SJCRH30 (cell line): Measurements from ENCODE around the gene CYP4Z1. TPM values are rescaled to one million over a fixed set of nuclear protein-coding genes. Genes with fewer than 3 reads are reported as not detected.
"Not testable (repeated sequence)": the region's sequence is repeated elsewhere in the genome, so short reads cannot be mapped to it uniquely, and the experiment has no call there.

Experiments used
- DNase-seq, 2 experiments: peaks; one replicate each; pipeline ENCODE4 v3.0.0-alpha.2; 2015 to 2020
- H3K27ac ChIP-seq: fragments of 250-450 bp; sonication (Bioruptor Pico); 2 replicates; pipeline ENCODE4 v1.5.1; 2020; ENCODE audit warnings: mild to moderate bottlenecking, moderate library complexity
- H3K27me3 ChIP-seq: fragments of 250-450 bp; sonication (Bioruptor Pico); 2 replicates; pipeline ENCODE4 v1.5.1; 2020; ENCODE audit warnings: mild to moderate bottlenecking, moderate library complexity
- H3K36me3 ChIP-seq: fragments of 250-450 bp; sonication (Bioruptor Pico); 2 replicates; pipeline ENCODE4 v1.5.1; 2020; ENCODE audit warnings: mild to moderate bottlenecking, moderate library complexity
- H3K4me1 ChIP-seq: fragments of 250-450 bp; sonication (Bioruptor Pico); 2 replicates; pipeline ENCODE4 v1.5.1; 2020; ENCODE audit warnings: mild to moderate bottlenecking, moderate library complexity
- H3K4me3 ChIP-seq: fragments of 250-450 bp; sonication (Bioruptor Pico); 2 replicates; pipeline ENCODE4 v1.5.1; 2020; ENCODE audit warnings: mild to moderate bottlenecking, moderate library complexity
- H3K9me3 ChIP-seq: fragments of 250-450 bp; sonication (Bioruptor Pico); replicated peaks from 2 replicates; pipeline ENCODE4 v1.5.1; 2020; ENCODE audit warnings: mild to moderate bottlenecking, moderate library complexity
- total RNA-seq: library from RNA; depleted of rRNA; stranded (reverse); fragments of >200 nt; shearing (Covaris generic); gene quantifications from 2 replicates; pipeline ENCODE4 v1.2.3, GENCODE V29; 2014; rRNA removed

CYP4Z1 gene, protein sequence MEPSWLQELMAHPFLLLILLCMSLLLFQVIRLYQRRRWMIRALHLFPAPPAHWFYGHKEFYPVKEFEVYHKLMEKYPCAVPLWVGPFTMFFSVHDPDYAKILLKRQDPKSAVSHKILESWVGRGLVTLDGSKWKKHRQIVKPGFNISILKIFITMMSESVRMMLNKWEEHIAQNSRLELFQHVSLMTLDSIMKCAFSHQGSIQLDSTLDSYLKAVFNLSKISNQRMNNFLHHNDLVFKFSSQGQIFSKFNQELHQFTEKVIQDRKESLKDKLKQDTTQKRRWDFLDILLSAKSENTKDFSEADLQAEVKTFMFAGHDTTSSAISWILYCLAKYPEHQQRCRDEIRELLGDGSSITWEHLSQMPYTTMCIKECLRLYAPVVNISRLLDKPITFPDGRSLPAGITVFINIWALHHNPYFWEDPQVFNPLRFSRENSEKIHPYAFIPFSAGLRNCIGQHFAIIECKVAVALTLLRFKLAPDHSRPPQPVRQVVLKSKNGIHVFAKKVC
- total RNA-seq, result not detected in 2 replicates

DNA sequence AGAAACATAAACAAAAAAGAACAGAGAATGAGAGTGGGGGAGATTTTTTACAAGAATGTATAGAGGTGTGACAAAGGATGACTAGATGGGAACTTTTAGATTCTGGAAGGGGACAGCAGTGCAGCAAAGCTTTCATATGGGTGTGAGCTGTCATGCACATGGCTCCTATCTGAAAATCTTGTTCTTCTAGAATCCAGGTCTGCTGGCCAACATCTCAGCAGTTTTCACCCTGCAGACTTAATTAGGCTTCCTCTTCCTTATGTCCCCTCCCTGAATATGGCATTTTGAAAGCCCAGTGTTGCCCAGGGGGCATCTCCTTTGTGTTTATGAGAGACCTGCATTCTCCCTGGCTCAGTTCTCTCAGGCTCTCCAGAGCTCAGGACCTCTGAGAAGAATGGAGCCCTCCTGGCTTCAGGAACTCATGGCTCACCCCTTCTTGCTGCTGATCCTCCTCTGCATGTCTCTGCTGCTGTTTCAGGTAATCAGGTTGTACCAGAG lies at the start of gene CYP4Z1:
CYP4Z1 (plus strand) TSS at position 135 of the 498 bp plus-strand sequence; CDS start at position 395, 260 bp downstream.
- Histone ChIP-seq H3K4me3 (no peak within 1 kb of the TSS), H3K4me1 (no peaks in the 10 kb centered on the region), H3K27me3 (no peaks in the 10 kb centered on the region), H3K36me3 (no peaks in the 10 kb centered on the region), H3K27ac (no peak within 1 kb of the TSS), H3K9me3 (no peaks in the 10 kb centered on the region)
- no peak for DNase-seq

DNA sequence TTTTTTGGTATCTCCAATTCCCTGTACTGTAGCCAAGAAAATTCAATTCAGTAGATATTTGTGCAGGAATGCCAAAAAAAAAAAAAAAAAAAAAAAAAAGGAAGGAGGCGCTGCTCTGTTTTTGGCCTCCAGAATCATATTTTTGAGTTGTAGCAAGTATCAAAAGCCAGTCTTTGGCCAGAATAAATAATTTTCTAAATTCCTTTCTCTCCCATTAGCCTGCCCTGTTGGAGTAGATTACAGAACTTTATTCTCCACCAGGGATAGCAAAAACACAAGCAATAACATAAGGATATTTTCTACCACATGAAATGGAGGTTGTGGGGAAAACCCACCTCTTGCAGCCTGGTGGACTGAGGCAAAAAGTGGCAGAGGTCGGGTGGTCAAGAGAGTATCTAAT lies 46.0 kb upstream of the CYP4Z1 start:
- Histone ChIP-seq H3K27ac (no peak overlapping the region), H3K36me3 (no peaks in the 10 kb centered on the region), H3K27me3 (peaks cover 3% of the 10 kb centered on the region; the same call in 1 of the 2 replicates), H3K9me3 (no peaks in the 10 kb centered on the region), H3K4me1 (no peaks in the 10 kb centered on the region), H3K4me3 (no peak overlapping the region)
- DNase-seq, result no peak

DNA sequence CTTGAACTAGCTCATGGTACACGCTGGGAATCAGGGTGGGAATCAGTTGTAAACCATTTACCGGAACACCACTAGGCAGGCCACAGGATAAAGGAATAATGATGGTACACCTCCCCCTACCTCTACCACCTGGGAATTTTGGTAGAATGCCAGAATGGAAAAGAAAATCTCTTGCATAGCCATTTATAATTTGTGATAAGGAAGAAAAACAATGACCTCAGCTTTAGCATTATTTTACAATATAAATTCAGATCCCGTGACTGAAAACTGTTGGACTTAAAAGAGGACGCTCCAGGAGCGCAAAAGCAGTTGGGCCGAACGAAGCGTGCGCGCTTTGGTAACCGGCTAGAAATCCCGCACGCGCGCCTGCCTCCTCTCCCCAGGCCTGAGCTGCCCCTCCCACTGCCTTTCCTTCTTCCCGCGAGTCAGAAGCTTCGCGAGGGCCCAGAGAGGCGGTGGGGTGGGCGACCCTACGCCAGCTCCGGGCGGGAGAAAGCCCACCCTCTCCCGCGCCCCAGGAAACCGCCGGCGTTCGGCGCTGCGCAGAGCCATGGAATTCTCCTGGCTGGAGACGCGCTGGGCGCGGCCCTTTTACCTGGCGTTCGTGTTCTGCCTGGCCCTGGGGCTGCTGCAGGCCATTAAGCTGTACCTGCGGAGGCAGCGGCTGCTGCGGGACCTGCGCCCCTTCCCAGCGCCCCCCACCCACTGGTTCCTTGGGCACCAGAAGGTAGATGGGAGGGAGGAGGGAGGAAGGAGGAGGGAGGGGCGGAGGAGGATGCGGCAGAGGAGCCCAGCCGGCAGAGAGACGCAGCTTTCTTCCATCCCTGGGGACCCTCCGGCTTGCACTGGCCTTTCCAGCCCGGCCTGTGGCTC lies 43.5 kb upstream of the CYP4Z1 start, which contains the start of gene CYP4X1:
CYP4X1 (plus strand) TSS at position 402 of the 873 bp plus-strand sequence; CDS start at position 551, 149 bp downstream.
- Histone ChIP-seq H3K27ac (no peak within 1 kb of the TSS), H3K4me3 (no peak within 1 kb of the TSS), H3K4me1 (no peaks in the 10 kb centered on the region), H3K27me3 (peaks cover 3% of the 10 kb centered on the region; the same call in 1 of the 2 replicates), H3K9me3 (no peaks in the 10 kb centered on the region), H3K36me3 (no peaks in the 10 kb centered on the region)
- no peak for DNase-seq

- no peak overlapping the region for H3K4me3 ChIP-seq
- no peak for DNase-seq
- no peaks in the 10 kb centered on the region for H3K4me1 ChIP-seq
- no peak overlapping the region for H3K27ac ChIP-seq
- H3K36me3 ChIP-seq, result no peaks in the 10 kb centered on the region
- peaks cover 3% of the 10 kb centered on the region; the same call in 1 of the 2 replicates for H3K27me3 ChIP-seq
- no peaks in the 10 kb centered on the region for H3K9me3 ChIP-seq
Observed at GRCh38 chr1:47024141-47024801, 42.8 kb upstream of the CYP4Z1 start.

- Histone ChIP-seq H3K36me3 (no peaks in the 10 kb centered on the region), H3K4me1 (peaks cover 7% of the 10 kb centered on the region; the same call in 1 of the 2 replicates), H3K27ac (no peak overlapping the region), H3K4me3 (no peak overlapping the region), H3K9me3 (no peaks in the 10 kb centered on the region), H3K27me3 (no peaks in the 10 kb centered on the region; the same call in 1 of the 2 replicates)
- DNase-seq, result no peak
Observed at GRCh38 chr1:47030170-47030805, 36.7 kb upstream of the CYP4Z1 start.

- Histone ChIP-seq H3K4me1 (peaks cover 7% of the 10 kb centered on the region; the same call in 1 of the 2 replicates), H3K36me3 (no peaks in the 10 kb centered on the region), H3K27me3 (no peaks in the 10 kb centered on the region; the same call in 1 of the 2 replicates), H3K27ac (no peak overlapping the region), H3K4me3 (no peak overlapping the region), H3K9me3 (no peaks in the 10 kb centered on the region)
- peak; percentile 6 to 20 for DNase-seq
Observed at GRCh38 chr1:47031059-47031458, 36.0 kb upstream of the CYP4Z1 start.

DNA sequence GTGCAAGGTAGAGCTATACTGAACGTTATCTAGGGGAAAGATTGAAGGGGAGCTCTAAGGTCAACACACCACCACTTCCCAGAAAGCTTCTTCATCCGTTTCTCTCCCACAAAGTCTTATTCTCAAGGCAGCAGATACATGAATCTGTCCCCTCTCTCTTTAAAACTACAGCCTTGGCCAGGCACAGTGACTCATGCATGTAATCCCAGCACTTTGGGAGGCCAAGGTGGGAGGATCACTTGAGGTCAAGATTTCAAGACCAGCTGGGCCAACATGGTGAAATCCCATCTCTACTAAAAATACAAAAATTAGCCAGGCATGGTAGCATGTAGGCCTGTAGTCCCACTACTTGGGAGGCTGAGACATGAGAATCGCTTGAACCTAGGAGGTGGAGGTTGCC lies 35.4 kb upstream of the CYP4Z1 start:
- H3K9me3 ChIP-seq, result no peaks in the 10 kb centered on the region
- H3K27ac ChIP-seq, result no peak overlapping the region
- H3K36me3 ChIP-seq, result no peaks in the 10 kb centered on the region
- H3K4me1 ChIP-seq, result peaks cover 7% of the 10 kb centered on the region; the same call in 1 of the 2 replicates
- no peak overlapping the region for H3K4me3 ChIP-seq
- no peak for DNase-seq
- no peaks in the 10 kb centered on the region; the same call in 1 of the 2 replicates for H3K27me3 ChIP-seq

DNA sequence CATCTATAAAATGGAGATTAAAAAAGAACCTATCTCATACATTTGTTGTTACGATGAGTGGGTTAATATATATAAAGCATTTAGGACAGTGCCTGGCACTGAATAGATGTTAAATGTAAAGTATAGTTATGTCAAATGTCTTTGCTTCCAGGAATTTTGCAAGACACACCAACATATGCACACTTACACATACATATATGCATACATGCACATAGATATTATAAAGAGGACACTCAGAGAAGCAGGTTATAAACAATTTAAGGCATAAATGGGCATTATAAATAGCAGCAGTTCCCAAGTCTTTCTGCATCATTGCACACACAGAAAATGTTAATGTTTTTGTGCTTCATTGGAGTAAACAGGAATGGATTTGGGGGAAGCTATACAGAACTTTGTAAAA lies 30.3 kb upstream of the CYP4Z1 start:
- no peaks in the 10 kb centered on the region; the same call in 1 of the 2 replicates for H3K4me1 ChIP-seq
- no peaks in the 10 kb centered on the region for H3K36me3 ChIP-seq
- DNase-seq, result no peak
- no peak overlapping the region for H3K27ac ChIP-seq
- no peaks in the 10 kb centered on the region; the same call in 1 of the 2 replicates for H3K27me3 ChIP-seq
- no peak overlapping the region for H3K4me3 ChIP-seq
- H3K9me3 ChIP-seq, result no peaks in the 10 kb centered on the region

- H3K36me3 ChIP-seq, result no peaks in the 10 kb centered on the region
- H3K4me3 ChIP-seq, result no peak overlapping the region
- H3K27ac ChIP-seq, result no peak overlapping the region
- H3K27me3 ChIP-seq, result no peaks in the 10 kb centered on the region
- no peak for DNase-seq
- no peaks in the 10 kb centered on the region for H3K4me1 ChIP-seq
- no peaks in the 10 kb centered on the region; the same call in 1 of the 2 replicates for H3K9me3 ChIP-seq
Observed at GRCh38 chr1:47059376-47059775, 7.7 kb upstream of the CYP4Z1 start.

DNA sequence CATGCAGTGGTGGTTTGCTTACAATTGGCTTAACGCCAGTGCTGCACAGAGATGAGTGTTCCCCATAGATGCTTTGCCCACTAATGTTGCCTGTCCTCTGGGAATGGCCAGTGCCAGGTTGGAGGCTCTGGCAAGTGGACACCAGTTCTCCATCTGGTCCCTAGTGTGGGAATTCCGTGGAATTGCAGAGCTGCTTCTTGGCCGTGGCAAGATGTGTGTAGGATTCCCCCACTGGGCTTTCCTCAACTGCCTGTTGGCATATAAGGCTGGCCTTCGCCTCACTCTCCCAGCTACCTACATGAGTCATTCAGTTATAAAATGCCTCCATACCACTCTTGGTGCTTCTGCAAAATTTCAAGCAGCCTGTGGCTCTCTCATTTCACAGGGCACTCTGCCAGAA lies 2.0 kb downstream of the CYP4Z1 start:
- not testable (repeated sequence) for H3K27me3 ChIP-seq, DNase-seq, H3K4me3 ChIP-seq, H3K36me3 ChIP-seq, H3K4me1 ChIP-seq, H3K27ac ChIP-seq, H3K9me3 ChIP-seq

DNA sequence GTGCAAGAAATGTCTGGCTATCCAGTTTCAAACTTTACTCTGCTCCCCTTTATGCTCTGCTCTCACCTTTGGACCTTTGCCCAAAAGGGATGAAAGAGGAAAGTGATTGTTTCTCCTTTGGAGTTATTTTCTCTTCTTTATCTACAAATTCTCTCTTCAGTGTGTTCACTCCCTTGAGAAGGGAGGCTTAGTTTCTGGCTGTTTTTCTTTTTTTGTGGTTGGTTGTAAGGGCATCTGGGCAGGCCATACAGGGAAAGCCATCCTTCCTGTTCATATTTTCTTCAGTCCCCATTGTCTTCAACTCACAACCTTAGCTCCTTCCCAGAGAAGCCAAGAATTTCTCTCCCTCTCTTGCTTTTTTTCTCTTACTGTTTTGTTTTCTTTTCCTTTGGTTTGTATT lies 2.5 kb downstream of the CYP4Z1 start:
- not testable (repeated sequence) for H3K27ac ChIP-seq, H3K27me3 ChIP-seq, H3K4me1 ChIP-seq, H3K36me3 ChIP-seq, H3K4me3 ChIP-seq, DNase-seq, H3K9me3 ChIP-seq

DNA sequence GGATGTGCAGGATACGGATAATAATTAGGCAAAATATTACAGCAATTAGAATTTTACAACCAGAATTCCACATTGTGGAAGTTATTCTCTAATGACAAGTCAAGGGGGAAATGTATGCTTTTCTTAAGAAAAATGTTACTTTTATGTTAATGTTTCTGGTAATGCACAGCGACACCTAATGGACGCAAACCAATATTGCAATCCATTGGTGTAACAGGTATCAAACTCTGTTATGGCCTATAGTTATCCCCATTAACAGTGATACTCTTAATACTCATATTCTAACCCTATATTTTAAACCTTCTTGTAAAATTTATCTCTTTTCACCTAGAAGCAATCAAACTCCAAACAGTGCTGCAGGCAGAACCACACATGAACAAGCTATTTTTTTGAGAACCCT lies 22.3 kb downstream of the CYP4Z1 start:
- not testable (repeated sequence) for H3K36me3 ChIP-seq, H3K27me3 ChIP-seq
- peak; percentile 24 to 57 for DNase-seq

GRCh38 chr1:47091476-47091875 lies 24.4 kb downstream of the CYP4Z1 start:
- not testable (repeated sequence) for H3K4me1 ChIP-seq, DNase-seq, H3K27me3 ChIP-seq, H3K9me3 ChIP-seq, H3K27ac ChIP-seq, H3K36me3 ChIP-seq, H3K4me3 ChIP-seq

More for the DNA sequence above, 22.3 kb downstream of the CYP4Z1 start:
- not testable (repeated sequence) for H3K9me3 ChIP-seq, H3K4me3 ChIP-seq, H3K27ac ChIP-seq, H3K4me1 ChIP-seq

DNA sequence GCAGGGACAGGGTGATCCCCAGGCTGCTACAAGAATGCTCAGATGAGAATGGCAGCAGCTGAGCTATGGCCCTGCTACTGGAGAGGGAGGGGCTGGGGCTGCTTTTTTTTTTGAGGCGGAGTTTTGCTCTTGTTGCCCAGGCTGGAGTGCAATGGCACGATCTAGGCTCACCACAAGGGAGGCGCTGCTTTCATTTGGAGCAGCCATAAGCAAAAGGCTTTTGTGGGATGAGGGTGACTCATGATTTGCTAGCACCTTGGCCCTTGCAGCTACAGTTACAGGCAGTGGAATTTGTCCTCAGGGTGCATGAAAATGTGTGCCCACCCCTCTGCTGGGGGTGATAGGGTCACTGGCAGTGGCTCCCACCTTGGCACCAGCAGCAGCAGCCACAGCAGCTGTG lies 37.8 kb downstream of the CYP4Z1 start:
- peak; percentile 6 to 22 for DNase-seq
- no peak overlapping the region for H3K4me3 ChIP-seq
- no peak overlapping the region for H3K27ac ChIP-seq
- no peaks in the 10 kb centered on the region for H3K9me3 ChIP-seq
- H3K4me1 ChIP-seq, result no peaks in the 10 kb centered on the region
- H3K36me3 ChIP-seq, result no peaks in the 10 kb centered on the region
- H3K27me3 ChIP-seq, result no peaks in the 10 kb centered on the region
